HG03565 (cell line): Measurements from ENCODE around the gene TFDP2.
"Not testable (repeated sequence)": the region's sequence is repeated elsewhere in the genome, so short reads cannot be mapped to it uniquely, and the experiment has no call there.

Source experiments
- ATAC-seq: cut with Tn5 transposase; IDR thresholded peaks from one replicate; pipeline ENCODE4 v1.9.1; 2021; ENCODE audit warnings: mild to moderate bottlenecking, moderate library complexity; ENCODE audit not compliant: unreplicated experiment

Gene TFDP2

DNA sequence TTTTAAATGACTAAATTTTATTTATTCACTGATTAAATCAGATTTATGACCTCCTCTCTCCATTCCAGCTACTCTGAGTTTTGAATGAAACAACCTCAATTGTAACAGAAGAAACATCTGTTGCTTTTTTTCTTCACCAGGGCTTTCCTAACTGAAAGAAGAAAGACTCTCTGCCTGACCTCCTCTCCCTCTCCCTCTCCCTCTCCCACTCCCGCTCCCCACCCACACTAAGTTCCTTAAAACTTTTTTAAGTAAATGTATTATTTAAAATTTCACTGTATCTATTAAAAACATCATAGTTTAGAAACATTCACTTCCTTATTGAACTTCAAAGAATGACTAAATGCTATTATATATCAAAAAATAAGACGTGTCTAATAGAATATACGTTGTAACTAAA lies 122.0 kb downstream of the TFDP2 start:
- no peak for ATAC-seq

DNA sequence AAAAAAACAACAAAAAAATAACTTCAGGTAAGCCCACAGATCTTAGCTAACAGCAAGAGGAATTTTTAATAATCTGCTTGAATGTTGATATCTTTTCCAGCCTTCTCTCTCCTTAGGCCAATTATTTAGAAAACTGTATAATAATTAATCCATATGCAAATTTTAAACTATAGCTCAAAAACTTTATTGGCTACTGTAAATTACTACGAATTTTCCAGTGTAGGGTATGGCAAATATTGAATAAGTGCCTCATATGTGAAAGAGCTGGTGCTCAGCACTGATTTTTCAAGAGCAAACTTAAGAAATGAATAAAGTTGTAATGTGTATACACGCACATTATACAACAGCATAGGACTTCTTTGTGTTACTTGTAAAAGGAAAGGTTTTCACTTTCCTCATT lies 123.0 kb downstream of the TFDP2 start:
- ATAC-seq = no peak

- ATAC-seq = peak; percentile 70
Measured at GRCh38 chr3:142022381-142022780, 127.0 kb downstream of the TFDP2 start.

DNA sequence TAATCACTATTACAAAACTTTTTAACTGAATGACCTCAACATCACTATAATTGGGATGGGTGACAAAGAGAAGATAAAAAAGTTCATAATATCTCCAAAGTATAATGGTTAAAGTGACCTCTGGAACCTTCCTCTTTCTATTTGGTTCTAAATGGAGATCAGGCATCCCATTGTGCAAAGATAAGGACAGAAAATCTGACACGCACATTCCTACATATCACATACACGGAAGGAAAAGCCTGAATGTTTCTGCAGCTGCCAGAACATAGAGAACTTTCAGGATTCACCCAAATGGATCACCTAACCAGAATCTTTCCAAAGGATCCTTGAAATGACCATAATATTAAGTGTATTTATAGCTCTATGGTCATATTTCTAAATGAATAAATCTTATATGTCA lies 128.2 kb downstream of the TFDP2 start:
- ATAC-seq = no peak

DNA sequence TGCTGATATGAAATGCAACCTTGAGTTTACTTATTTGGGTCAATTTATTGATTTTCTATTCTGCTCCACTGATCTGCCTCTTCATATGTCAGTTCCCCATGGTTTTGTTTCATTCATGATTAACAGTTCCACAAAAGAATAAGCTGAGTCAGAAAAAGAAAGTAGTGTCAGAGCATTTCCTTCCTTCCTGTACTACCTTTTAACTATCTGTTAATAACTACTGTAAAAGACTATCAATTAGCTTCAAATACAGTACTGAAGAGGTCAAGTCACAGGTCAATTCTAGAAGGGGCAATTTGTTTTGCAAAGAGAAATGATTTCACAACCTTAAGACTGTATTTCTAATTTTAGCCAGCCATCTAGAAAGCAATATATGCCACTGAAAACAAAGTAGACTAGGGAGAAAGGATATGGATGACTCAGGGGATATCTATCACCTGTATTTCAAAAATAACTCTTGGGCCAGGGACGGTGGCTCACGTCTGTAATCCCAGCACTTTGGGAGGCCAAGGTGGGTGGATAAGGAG lies 129.5 kb downstream of the TFDP2 start:
- peak; percentile 69 for ATAC-seq

DNA sequence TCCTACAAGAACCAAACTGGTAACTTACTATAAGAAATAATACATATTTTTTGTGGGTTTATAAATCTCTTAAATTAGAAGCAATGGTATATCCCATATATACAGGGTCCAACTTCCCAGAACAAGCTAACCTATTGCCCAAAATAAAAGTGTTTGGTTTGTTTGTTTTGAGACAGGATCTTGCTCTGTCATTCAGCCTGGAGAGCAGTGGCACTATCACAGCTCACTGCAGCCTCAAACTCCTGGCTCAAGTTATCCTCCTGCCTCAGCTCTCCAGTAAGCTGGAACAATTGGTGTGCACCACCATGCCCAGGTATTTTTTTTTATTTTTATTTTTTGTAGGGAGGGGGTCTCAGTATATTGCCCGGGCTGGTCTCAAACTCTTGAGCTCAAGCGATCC lies 135.4 kb downstream of the TFDP2 start:
- no peak for ATAC-seq

DNA sequence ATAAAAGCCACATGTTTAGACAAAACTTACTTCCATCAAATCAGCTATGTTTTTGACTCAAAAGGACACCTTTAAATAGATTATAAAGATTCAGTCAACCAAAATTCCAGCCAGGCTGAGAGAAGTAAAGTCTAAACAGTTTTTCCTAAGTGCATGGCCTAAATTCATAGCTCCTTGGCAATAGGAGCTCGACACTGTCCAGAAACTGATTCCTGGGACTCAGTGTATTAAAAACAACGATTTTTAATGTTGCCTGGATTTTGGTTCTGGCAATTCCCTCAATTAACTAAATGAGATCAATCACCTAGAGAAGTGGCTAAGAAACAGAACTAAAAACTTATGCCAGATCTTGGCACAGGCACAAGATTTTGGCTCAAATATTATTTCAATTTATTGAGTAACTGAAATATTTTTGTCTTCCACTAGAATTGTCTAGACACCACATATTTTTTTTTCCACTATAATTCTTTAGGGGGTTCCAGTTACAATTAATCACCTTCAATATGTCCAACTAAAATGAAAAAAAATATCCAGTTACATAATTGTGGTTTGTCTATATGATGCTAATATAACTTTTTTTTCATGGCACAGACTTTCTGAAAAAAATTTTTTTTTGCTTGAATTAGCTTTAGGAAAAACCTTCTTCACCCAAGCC lies 135.9 kb downstream of the TFDP2 start:
- no peak for ATAC-seq

DNA sequence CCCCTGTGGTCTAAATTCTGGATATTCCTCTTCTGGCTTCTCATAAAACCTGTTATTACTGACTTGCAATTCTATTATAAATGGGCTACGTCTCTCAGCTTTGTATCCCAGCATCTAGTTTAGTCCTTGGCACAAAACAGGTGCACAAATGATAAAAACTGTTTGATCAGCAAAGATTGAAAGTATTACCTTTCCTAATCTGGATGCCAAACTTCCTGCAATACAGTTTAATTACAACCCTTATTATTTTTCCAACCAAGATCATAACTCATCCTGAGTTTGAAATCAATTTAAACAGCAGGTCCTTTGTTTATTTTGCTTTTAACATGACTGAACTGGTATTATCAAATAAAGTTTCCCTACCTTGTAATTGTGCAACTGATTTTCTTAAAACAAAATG lies 140.3 kb downstream of the TFDP2 start:
- no peak for ATAC-seq

DNA sequence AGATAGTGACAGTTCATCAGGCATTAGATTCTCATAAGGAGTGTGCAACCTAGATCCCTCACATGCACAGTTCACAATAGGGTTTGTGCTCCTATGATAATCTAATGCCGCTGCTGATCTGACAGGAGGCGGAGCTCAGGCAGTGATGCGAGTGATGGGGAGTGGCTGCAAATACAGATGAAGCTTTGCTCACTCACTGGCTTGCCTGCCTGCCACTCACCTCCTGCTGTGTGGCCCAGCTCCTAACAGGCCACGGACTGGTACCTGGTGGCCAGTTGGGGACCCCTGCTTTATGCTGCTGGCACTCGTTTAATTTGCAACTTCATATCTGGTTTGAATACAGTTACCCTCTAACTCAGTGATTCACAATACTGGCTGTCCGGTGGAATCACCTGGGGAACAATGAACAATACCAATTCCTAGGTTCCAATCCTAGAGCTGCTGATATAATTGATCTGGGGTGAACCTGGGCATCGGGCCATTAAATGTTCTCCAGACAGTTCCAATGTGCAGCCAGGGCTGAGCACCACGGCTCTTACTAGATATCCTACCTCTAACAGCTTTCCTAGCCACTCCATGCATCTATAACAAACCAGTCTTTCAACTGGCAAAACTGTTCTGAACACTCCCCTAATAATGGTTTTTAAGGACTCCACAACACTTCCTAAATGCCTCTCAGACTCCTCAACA lies 141.5 kb downstream of the TFDP2 start:
- ATAC-seq = no peak

- ATAC-seq = not testable (repeated sequence)
Measured at GRCh38 chr3:142004957-142005356, 144.4 kb downstream of the TFDP2 start.

DNA sequence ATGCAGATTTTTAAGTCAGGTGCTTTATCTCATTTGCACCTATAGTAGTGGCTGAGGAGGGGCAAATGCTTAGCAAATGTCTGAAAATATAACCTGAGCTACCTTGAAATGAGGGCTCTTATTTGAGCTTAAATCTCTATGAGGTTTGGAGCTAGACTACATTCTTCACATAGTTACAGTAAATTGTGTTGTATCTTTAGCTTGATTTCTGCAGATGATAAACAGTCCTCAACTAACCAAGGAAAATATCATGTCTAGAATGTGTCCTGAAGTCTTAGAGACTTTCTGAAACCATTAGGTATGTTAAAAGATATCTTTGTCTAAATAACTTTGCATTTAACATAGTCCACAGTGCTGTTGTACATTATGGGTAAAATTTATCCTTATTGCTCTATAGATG lies 145.3 kb downstream of the TFDP2 start:
- no peak for ATAC-seq

DNA sequence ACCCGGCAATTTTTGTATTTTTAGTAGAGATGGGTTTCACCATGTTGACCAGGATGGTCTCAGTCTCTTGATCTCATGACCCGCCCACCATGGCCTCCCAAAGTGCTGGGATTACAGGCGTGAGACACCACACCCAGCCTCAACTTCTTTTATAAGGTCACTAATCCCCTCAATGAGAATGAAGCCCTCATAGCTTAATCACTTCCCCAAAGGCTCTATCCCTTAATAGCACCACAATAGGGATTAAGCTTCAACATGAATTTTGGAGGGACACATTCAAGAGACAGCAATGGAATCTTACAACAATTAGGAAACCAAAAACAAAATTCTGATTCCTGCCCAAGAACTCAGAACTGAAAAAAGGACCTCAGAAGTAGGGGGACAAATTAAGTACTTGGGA lies 146.1 kb downstream of the TFDP2 start:
- no peak for ATAC-seq

GRCh38 chr3:142000325-142000870 lies 148.9 kb downstream of the TFDP2 start:
- ATAC-seq = no peak

DNA sequence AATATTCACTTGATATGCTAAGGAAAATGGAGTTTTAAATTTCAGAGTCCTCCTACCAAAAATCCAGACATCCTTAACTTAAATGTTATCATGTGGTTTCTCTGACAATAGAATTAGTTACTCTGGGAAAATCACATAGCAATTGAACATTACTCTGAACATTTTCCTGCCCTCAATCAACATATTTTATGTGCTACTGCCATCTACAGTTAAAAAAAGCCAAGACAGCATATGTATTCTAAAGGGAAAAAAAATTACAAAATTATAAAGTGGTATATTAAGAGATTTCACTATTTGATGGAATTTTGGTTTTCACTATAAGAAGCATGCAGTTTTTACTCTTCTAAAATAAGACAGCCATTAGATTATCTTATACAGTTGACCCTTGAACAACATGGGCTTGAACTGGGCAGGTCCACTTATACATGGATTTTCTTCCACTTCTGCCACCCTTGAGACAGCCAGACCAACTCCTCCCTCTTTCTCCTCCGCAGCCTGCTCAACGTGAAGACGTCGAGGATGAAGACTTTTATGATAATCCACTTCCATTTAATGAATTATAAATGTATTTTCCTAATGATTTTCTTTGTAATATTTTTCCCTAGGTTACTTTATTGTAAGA lies 150.6 kb downstream of the TFDP2 start:
- no peak for ATAC-seq

DNA sequence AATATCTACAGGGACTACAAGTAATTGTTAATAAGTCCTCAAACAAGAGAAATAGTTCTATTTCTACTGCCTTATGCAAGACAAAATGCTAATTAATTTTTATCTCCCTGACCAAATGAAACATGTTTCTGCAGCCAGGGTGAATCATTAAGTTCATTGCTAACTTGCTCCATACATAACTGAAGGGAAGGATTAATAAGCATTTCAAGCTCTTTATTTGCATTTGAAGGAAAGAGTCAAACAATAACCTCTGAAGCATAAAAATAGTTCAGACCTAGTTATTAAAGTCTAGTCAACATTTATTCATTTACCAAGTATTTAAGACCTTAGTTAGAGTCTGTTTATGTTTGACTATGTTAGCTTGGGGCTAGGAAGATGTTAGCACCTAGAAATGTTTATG lies 152.9 kb downstream of the TFDP2 start:
- ATAC-seq = no peak

GRCh38 chr3:141994856-141995255 lies 154.5 kb downstream of the TFDP2 start:
- ATAC-seq = no peak

DNA sequence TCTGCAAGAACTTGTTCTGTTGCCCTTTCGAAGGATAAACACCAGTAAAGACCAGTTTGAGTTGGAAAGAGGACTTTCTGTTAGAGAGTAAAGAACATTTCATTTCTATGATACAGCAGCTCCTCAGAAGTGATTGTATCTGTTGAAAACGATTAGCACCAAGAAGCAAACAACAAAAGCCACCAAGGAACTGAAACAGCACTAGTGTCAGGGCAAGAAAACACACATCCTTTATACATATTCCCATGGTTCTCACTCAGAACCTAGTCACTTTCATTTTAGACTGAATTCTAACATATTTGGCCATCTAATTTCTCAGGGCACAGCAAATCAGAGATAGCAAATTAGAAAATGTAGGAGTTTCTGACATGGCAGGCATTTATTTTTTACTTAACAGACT lies 156.8 kb downstream of the TFDP2 start:
- ATAC-seq = no peak

DNA sequence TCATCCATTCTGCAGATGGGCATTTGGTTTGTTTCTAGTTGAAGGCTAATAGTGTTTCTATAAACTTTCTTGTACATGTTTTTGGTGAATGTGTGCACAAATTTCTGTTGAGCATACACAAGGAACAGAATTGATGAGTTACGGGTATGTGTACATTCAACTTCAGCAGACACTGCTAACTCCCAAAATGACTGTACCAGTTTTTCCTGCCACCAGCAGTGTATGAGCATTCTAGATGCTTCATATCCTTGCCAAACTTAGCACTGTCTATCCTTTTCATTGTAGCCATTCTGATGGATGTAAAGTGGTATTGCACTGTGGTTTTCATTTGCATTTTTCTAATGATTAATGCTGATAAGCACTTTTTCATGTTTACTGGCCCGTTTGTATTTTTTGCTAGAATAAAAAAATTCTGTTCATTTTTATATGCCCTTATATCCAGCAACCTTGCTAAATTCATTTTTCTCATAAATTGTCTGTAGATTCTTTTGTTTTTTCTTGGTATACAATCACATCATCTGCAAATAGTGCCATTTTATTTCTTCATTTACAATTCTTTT lies 162.7 kb downstream of the TFDP2 start:
- no peak for ATAC-seq

- no peak for ATAC-seq
Measured at GRCh38 chr3:141981084-141981483, 168.3 kb downstream of the TFDP2 start.

GRCh38 chr3:141979050-141979671 lies 170.2 kb downstream of the TFDP2 start:
- ATAC-seq = no peak

GRCh38 chr3:141974777-141975176 lies 174.6 kb downstream of the TFDP2 start:
- not testable (repeated sequence) for ATAC-seq
